Stimulated activated CD4-positive, alpha-beta T cell treated with anti-CD3 and anti-CD28 coated beads, Interleukin-4, amount 100 ng/mL, for 1 hour (primary cell): ENCODE data around the gene LMX1B.

ENCODE experiments used
- DNase-seq: peaks from one replicate; pipeline ENCODE4 v3.0.0-alpha.2; 2020

Gene LMX1B

DNA sequence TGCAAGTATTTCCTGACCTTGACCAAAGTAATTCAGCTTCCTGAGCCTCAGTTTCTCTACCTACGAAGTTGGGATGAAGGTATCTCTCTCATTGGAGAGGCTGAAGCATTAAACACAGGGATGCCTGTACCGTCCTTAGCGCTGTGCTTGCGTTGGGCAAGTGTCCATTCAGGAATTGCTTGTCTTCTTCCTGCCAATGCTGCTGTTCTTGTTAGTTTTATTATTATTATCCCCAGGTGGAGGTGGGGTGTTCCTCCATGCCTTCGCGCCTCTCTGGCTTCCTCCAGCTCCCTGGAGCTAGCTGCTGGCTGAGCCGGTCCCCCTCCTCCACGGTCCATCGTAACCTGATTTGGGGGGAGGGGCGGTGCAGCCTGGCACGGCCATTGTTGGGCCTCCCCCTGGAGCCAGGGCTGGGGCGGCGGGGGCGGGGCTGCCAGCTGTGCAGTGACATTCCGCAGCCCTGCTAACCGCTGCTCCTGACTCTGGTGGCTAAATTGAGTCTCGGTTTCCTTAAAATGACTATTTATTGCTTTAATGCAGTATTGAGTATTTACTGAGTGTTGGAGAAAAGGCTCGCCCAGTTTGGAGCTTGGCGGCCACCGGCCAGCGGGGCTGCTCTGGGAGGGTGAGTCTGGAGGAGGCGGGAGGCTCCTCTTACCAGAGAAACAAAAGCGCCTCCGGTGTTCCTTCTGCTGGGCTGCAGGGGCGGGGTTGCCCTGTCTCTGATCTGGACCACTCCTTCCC lies 51.3 kb downstream of the LMX1B start:
- DNase-seq, result no peak

DNA sequence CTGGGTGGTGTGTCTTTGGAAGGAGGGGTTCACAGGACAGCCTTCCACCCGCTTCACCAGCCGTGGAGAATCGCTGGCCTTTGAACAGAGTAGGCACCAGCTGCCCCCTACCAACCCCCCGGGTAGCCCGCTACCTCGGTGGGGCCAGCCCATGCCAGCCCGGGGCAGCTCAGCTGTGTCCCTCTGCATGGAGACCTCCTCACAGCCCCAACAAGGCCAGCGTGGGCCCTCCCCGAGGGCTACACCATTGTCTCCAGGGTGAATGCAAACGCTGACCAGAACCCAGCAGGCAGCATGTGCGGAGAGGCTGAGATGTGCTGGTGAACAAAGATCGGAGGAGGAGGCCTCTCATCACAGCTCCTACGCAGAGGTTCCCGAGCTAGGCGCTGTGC lies 51.9 kb downstream of the LMX1B start:
- DNase-seq, result no peak

DNA sequence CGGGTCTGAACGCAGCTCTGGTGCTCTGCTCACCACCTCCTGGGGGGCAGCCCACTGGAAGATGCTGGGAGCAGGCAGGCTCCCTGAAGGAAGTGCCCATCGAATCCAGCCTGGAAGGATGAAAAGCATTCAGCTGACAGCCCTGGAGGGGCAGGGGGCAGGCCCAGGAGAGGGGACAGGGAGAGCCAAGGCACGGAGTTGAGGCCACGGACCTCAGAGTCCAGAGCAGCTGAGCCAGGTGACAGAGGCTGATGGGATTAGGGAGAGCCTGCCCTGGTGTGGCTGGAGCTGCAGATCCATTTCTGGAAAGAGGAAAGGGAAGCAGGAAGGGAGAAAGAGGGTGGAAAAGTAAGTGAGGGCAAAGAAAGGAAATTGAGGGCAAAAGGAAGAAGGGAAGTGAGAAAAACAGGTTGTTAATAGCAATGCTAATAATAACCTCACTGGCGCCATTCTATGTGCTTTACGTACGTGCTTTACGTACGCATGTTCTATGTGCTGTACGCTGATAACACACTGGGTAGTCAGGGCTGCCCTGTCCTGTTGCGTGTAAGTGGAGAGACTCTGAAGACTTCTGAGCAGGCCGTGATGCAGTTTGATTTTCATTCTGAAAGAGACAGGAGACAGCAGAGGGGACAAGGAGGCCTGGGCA lies 52.6 kb downstream of the LMX1B start:
- DNase-seq, result no peak

DNA sequence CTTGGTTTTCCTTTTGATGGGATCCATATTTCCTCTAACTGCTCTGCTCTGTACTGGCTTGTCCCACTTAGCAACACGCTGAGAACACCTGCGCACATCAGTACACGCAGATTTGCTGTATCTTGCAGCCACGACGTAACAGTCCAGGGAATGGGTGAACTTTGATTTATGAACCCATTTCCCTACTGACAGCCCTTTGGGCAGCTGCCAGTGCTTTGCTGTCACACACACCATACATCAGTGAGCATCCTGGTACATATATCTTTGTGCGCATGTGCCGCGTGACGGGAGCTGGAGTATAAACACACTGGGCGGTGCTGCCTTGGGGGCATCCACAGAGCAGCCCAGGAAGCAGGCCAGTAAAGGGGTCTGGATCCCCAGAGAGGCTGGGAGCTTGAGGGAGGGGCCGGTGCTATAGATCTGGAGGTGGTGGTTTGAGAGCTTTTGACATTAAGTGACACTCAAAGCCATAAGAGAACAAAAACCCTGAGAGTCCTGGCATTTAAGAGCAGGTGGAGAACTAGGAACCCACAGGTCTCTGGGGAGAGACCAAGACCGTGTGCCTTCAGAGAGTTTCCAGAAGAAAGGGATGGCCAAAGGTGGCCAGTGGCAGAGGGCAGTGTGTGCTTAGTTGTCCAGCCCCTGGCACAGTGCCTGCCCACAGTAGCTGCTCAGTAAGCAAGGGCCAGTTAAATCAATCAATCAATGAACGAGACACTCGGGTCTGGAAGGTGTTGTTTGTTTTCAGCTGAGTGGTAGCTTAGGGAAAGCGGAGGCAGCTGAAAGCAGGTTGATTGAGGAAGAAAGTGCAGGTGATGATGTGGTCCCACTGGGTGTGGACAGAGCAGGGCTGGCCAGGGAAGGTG lies 53.7 kb downstream of the LMX1B start:
- no peak for DNase-seq

DNA sequence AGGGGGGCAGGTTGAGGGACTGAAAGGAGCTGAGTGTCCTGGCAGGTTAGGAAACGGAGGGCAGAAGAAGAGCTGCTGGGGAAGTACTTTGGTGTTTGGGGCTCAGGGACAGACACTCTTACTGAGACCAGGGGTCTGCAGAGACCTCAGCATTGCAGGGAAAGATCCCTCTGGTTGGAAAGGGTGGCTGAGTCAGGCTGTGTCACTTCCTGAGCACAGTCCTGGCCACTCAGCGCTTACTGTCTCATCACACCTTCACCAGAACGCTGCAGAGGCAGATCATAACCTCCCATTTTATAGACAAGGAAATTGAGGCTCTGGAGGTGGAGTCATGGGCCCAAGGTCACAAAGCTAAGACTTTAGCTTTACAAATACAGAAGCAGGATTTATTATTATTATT lies 54.3 kb downstream of the LMX1B start:
- DNase-seq, result no peak

DNA sequence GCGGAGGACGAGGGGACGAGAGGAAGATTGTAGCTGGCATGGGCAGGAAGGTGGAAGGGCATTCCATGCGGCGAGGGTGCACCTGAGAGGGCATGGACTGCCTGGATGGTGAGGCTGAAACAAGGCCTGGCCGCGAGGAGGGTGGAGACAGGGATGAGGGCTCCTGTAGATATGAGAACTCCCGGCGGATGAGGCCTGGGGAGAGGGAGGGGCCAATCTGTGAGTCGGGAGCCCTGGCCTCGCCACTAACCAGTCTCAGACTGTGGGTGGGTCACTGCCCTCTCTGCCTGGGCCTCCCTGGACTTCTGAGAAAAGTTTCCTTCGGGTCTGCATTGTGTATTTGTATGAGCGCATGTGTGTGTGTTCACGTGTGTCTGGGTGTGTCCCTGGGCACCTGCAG lies 55.4 kb downstream of the LMX1B start:
- DNase-seq, result no peak

DNA sequence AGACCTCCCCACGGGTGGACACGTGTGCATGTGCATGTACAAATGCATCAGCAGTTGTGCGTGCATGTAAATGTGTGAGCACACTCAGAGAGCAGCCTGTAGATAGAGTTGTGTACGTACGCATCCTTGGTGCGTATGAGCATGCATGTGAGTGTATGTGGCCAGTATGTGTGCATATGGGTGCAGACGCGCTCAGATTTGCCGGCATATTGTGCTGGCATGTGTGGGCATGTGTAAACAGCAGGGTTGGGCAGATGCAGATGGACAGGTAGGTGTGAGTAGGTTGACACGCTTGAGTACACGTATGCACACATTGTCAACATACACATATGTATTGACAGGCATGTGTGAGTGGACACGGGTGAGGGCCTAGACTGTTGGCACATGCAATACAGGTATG lies 56.5 kb downstream of the LMX1B start:
- no peak for DNase-seq

DNA sequence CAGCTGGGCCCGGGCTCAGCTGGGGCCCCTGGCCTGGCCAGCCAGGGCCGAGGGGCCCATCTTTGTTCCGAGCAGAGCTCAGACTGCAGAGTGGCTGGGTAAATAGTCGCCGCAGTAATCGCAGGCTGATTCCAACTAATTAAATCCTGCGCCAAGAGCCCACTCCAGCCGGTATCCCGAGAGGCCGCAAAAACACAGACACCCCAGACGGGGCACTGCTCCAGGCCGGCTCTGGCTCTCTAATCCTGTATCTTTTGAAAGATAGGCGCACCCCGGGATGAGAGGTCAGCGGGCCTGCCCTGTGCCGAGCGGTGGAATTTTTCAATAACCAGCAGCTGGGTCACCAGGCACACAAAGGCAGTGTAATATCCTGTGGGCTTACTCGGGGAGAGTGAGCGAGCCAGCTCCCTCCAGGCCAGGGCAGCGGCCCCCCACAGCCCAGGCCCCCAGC lies 57.7 kb downstream of the LMX1B start:
- DNase-seq, result no peak

DNA sequence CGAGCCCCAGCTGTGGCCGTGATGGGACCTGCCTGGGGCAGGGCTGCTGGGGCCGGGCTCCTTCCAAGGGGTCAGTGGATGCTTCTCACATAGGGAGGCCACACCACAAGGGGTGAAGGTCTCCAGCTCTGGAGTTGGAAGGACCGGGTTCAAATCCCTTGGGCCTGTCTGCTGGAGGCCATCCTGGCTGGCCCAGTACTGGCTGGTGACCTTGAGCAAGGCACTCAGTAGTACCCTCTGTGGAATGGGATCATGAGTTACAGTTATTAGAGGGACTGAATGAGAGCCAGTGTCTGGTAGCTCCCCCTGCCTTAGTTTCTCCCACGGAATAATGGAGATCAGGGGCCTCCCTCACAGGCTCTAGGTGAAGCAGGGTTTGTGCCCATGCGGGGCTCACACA lies 58.3 kb downstream of the LMX1B start:
- DNase-seq, result no peak

DNA sequence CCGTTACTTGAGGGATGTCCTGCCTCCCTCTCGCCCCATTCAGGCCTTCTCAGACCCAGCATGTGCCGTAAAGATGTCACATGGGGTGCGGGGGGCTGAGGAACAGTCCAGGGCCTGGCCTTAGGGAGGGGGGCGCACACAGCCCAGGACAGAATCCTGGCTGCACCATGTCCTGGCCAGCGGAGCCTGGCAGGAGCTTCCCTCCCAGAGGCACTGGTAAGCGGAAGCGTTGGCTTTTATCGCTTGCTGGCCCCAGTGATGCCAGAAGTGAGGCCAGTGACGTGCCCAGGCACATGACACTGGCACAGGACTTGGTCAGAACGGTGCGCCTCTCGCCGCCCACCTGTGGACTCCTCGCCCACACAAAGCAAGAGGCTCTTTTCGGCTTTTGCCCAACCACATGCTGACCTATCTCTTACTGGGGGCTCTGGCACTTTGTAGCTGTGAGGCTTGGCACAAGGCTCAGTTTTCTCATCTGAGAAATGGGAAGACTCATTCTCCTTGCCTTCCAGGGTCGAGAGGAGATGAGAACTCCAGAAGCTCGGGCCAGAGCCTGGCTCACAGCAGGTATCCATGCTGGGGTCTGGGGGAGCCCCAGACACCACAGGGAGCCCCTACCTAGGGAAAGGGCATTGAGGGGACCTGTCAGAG lies 59.0 kb downstream of the LMX1B start:
- DNase-seq, result no peak

DNA sequence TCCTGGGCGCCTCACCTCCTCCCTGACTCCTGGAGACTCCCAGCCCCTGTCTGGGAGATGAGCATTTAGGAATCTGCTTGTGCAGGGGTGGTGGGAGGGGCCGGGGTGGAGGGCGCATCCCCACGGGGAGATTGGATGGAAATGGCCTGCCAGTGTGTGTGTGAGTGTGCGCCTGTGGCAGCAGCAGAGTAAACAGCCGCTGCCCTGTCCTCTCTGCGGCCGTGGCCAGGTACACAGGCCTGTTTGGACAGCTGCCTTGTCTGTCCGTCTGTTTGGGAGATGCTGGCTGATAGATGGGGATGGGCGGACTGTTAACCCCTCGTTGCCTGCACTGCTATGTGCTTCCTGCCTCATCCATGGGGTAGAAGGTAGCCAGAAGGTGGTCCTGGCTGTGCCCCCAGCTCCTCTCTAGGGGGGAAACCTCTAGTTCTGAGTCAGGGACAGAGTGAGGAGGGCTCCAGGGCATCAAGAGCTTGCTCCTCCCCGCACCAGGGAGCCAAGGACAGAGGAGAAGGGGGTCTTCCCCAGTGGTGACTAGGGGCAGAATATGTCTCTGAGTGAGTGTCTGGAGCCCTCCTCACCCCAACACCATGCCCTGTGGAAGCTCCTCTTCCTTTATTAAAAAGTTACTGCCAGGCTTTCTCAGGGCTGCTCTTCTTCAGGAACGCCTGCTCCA lies 60.1 kb downstream of the LMX1B start:
- DNase-seq, result no peak

DNA sequence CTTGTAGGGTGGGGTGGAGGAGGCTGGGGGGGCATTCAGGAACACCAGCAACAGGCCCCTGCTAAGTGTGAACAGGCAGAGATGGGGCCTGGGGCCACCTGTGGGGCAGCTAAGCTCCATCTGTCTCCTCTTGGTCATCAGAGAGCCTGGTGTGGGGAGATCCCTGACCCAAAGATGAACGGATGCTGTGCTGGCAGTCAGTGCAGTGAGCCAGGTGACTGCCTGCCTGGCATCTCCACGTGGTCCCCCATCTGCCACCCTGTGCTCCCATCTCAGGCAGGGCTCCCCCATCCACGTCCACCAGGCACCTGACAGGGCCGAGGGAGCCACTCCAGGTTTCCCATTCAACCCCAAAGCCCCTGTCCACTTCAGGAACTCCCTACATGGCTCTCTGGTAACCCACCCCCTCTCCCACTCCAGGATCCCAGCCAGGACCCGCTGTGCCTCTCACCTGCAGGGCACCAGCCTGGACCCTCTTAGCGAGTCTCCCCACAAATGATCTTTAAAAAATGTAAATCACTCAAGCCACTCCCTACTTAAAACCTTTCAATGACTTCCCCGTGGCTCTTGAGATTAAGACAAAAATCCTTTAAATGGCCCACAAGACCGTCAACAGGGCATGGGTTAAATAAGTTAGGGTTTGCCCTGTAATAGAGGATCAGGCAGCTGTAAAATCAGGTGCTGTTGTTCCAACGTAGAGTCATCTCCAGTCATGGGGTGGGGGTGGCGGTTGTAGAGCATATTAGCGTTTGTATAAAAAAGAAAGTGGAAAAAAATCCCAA lies 60.8 kb downstream of the LMX1B start:
- DNase-seq, result no peak

DNA sequence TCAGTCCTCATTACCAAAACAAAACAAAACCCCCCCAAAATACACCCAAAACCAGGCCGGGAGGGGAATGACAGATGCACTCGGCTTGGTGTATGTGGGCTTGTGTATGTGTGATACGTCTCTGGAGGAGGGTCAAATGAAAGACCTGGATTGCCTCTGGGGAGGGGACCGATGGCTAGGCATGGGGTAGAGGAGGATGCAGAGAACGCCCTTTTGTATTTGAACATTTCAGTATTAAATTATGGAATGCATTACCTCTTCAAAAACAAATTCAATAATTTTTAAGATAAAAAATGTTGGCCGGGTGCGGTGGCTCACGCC lies 61.4 kb downstream of the LMX1B start:
- DNase-seq, result no peak

DNA sequence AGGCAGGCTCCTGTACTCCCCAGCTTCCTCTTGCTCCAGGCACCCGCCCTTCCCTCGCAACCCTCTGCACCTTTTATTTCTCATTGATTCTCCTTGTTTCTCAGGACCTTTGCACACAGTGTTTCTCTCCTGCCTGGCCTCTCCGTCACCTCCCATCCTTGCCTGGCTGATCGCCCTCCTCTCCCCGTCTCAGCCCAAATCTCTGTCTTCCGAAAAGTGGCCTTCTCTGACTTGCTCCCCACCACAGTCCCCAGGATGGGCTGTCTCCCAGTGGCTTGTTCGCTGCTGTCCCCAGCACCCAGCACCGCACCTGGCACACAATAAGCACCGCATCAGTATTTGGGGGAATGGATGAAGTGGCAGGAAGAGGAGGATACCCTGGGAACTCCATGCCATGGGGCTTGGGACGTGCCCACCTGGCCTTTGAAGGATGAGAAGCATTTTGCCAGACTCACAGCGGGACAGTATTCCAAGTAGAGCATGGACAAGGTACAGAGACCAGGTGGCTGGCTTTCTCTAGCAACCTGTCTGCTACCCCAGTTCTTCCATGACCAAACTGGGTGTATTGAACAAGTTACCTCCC lies 62.5 kb downstream of the LMX1B start:
- DNase-seq, result no peak

DNA sequence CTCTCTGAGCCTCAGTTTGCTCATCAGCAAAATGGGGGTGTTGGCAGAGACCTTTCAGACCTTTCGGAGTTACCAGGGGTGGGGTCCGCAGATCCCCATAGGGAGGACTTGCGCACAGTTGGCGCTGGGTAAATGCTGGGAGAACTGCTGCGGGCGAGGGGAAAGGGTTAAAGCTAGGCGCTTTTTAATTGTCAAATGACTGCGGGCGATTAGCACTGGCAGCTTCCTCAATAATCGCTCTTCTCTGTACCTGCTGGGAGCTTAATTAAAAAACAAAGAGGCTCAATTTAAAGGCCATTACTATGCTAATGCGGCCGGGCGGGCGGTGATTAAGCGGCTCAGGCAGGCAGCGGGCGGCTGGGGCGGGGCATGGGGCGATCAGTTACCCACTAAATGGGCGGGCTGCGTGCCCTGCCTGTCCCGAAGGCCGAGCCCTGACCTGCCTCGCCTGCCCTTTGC lies 63.0 kb downstream of the LMX1B start:
- peak; percentile 6 for DNase-seq

DNA sequence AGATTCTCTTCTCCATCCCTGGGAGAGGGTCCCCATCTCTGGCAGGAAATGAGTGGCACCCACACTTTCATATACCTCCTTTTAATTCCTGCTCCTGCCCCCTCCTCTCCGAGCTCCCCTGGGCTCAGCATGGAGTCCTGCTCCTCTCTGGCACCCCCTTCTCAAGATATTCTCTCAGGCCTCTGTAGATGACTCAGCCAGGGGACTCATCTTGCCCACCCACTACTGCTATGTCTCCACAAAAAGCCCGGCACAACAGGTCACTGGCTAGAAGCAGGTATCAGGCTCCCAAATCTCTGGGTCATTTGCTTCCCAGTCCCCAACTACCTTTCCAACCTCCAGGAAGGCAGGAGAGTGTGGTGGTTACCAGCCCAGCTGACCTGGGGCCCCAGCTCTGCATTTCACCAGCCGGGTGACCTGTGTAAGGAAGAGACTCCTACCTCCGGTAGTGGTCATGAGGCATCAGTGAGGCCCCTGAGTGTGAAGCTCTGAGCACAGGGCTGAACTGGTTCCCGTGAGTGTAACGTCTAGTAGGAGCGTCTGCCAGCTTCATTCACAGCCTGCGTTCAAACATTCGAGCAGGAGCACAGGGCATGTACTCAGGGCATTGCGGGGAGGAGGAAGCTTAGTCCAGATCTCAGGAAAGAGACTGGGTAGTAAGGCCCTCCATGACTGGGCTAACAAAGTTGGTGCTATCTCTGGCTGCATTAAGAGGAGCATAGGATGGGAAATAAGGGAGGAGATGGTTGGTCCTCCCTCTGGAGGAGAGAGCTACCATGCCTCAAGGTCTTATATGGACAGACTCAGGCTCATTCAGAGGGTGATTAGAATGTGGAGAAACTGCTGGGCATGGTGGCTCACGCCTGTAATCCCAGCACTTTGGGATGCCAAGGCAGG lies 63.7 kb downstream of the LMX1B start:
- no peak for DNase-seq

DNA sequence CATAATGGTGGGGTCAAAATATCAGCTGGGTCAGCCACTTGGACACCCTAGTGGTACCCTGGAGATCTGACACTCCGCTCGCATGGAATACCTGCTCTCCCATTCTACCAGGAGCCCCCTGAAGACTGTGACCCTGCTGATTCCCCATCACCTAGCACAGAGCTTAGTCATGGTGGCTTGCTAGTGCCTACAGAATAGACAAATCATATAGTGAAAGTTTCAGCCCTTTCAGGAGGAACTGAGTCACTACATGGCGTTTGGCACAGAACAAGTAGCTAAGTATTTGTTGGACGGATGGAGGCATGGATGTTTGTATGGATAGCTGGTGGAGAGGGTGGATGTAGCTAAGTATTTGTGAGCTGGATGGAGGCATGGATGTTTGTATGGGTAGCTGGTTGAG lies 65.3 kb downstream of the LMX1B start:
- DNase-seq, result no peak

DNA sequence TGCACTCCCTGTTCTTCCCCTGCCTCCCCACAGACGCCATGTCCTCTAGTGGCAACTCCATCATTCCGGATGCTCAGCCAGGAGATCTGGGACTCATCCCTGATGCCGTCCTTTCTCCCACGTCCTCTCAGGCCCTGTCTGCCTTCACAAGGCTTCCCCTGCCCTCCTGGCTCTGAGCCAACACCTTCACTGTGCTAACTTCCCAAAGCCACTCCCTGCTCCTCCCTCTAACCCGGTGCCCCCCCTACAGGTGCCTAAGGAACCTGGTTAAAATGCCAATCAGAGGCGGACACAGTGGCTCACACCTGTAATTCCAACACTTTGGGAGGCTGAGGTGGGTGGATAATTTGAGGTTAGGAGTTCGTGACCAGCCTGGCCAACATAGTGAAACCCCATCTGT lies 67.6 kb downstream of the LMX1B start:
- DNase-seq, result no peak

DNA sequence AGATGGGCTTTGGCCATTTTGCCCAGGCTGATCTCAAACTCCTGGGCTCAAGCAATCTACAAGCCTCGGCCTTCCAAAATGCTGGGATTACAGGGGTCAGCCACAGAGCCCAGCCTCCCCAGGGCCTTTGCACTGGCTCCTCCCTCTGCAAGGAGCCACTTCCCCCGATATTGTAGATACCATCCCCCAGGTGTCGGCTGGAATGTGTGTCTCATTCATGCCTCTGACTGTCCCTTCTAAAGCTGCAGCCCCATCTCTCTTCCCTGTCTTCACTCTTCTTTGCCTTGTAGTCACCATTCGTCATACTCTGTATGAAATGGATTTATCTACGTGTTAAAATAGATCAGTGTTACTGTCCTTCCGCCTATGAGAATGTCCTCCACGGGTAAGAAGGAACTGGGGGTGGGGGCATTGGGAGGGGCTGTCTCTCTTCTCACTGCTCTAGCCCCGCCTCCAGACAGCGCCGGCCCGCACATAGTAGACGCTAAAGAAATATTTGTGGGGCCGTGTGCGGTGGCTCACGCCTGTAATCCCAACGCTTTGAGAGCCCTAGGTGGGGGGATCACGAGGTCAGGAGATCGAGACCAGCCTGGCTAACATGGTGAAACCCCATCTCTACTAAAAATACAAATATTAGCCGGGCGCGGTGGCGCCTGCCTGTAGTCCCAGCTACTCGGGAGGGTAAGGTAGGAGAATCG lies 68.5 kb downstream of the LMX1B start:
- no peak for DNase-seq
